ENCODE measurements around the gene ATOH8. TPM values are rescaled to one million over a fixed set of nuclear protein-coding genes. Genes with fewer than 3 reads are reported as not detected.

ATOH8 gene
- total RNA-seq, 1 donor from 2014 or later = 13.8 TPM

DNA sequence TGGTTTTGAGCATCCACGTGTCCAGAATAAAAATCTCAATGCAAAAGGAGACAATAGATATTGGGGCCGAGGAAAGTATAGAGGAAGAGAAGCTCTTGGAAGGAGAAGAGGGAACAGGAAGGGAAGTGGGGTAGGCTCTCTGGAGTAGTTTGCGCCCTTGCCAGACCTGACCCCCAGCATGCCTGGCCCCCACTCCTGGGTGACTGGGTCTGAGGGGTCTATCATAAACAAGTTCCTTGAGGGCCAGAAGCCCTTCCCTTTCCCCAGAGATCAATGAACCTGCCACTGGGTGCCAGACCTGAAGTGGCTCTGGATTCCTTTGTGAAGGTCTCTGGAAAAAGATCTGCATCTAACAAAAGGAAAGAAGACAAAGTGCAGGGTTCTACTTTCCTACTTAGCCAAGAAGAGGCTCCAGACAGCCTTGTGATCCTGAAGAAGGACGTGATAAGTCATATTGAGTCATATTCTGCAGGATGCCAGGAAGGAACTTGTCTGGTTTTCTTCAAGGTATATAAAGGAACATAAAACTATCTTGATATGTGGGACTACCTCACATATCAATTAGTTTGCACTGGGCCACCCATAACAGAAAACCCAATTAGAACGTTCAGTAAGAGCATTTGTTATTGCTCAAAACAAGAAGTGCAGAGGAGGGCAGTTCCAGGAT is 18.7 kb upstream of the ATOH8 start:
- H3K4me3 Mint-ChIP-seq = no peak overlapping the region
- H3K9me3 Mint-ChIP-seq = no peaks in the 10 kb centered on the region
- H3K36me3 Mint-ChIP-seq = peaks cover 2% of the 10 kb centered on the region
- peaks cover 14% of the 10 kb centered on the region for H3K4me1 Mint-ChIP-seq
- H3K27ac Mint-ChIP-seq = no peak overlapping the region
- peaks cover 7% of the 10 kb centered on the region for H3K27me3 Mint-ChIP-seq (ENCODE audit: low read depth)
- DNase-seq (ENCODE audit: low spot score in 2 of 2, unreplicated experiment in 2 of 2) = no peak
- TF ChIP-seq, protein P1, sequence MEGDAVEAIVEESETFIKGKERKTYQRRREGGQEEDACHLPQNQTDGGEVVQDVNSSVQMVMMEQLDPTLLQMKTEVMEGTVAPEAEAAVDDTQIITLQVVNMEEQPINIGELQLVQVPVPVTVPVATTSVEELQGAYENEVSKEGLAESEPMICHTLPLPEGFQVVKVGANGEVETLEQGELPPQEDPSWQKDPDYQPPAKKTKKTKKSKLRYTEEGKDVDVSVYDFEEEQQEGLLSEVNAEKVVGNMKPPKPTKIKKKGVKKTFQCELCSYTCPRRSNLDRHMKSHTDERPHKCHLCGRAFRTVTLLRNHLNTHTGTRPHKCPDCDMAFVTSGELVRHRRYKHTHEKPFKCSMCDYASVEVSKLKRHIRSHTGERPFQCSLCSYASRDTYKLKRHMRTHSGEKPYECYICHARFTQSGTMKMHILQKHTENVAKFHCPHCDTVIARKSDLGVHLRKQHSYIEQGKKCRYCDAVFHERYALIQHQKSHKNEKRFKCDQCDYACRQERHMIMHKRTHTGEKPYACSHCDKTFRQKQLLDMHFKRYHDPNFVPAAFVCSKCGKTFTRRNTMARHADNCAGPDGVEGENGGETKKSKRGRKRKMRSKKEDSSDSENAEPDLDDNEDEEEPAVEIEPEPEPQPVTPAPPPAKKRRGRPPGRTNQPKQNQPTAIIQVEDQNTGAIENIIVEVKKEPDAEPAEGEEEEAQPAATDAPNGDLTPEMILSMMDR (IDR thresholded peaks at IDR 0.05; ENCODE audit: unreplicated experiment) = no peak

DNA sequence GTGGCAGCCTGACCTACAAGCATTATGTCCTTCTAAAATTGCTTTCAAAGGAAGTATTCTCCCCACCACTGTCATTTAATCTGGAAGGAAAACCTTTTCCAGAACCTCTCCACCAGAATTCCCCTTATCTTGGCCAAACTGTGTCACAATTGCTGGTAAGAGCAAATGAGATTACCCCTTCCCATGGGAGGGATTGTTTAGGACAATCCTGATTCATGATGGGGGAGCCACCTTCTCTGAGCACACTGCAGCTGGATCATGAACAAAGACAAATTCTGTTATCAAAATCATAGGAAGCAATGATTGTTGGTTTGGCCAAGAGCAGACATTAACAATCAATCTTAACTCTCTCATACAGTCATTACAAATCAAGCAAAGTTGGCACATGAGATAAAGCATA is 18.1 kb upstream of the ATOH8 start:
- no peak overlapping the region for H3K4me3 Mint-ChIP-seq
- peaks cover 2% of the 10 kb centered on the region for H3K36me3 Mint-ChIP-seq
- peaks cover 7% of the 10 kb centered on the region for H3K27me3 Mint-ChIP-seq (ENCODE audit: low read depth)
- H3K27ac Mint-ChIP-seq = no peak overlapping the region
- DNase-seq (ENCODE audit: low spot score in 2 of 2, unreplicated experiment in 2 of 2) = no peak
- peaks cover 14% of the 10 kb centered on the region for H3K4me1 Mint-ChIP-seq
- TF ChIP-seq, protein P1 (IDR thresholded peaks at IDR 0.05; ENCODE audit: unreplicated experiment) = no peak
- H3K9me3 Mint-ChIP-seq = no peaks in the 10 kb centered on the region

DNA sequence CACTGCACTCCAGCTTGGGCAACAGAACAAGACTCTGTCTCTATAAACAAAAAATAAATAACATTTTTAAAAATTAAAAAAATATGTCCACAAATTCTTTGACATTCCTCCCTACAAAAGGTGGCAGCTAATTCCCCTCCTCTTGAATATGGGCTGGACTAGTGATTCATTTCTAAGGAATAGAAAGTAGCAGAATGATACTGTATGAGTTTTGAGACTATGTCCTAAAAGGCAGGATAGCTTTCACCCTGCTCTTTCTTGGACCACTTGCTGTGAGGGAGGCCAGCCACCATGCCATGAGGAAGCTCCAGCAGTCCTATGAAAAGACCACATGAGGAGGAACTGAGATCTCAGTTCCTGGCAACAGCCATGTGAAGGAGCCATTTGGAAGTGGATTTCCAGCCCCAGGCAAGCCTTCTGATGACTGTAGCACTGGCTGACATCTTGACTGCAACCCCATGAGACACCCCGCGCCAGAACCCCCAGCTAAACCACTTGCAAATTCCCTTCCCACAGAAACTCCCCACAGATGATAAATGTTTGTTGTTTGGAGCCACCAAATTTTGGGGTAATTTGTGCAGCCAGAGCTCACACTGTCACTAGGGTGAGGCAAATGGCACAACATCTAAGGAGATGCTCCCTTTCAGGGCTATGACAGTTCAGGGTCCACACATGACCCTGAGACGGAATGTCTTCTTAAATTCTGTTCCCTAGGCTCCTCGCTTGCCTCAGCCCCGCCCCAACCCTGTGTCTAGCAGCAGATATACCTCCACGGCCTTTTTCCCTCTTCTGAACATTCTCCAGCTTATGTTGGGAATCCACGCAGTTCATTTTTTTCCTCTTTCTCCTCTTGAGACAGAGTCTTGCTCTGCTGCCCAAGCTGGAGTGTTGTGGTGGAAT is 17.1 kb upstream of the ATOH8 start:
- DNase-seq (ENCODE audit: low spot score in 2 of 2, unreplicated experiment in 2 of 2) = no peak
- no peak overlapping the region for H3K4me3 Mint-ChIP-seq
- H3K4me1 Mint-ChIP-seq = peaks cover 15% of the 10 kb centered on the region
- H3K27ac Mint-ChIP-seq = no peak overlapping the region
- TF ChIP-seq, protein P1 (IDR thresholded peaks at IDR 0.05; ENCODE audit: unreplicated experiment) = no peak
- peaks cover 2% of the 10 kb centered on the region for H3K36me3 Mint-ChIP-seq
- peaks cover 7% of the 10 kb centered on the region for H3K27me3 Mint-ChIP-seq (ENCODE audit: low read depth)
- no peaks in the 10 kb centered on the region for H3K9me3 Mint-ChIP-seq

DNA sequence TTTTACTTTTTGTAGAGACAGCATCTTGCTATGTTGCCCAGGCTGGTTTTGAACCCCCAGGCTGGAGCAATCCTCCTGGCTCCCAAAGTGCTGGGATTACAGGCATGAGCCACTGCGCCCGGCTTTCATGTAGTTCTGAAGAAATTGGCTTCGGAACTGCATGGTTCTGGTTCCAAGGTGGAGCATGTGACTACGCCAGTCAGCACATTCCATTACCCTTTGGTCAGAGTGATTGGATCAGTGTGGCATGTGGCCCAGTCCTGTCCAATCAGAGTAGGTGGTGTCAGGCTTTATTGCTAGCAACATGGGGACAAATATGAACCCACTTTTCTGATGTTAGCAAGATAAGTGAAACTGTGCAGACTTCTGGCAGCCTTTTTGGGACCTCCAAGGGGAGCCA is 16.3 kb upstream of the ATOH8 start:
- TF ChIP-seq, protein P1 (IDR thresholded peaks at IDR 0.05; ENCODE audit: unreplicated experiment) = no peak
- H3K4me3 Mint-ChIP-seq = no peak overlapping the region
- peaks cover 7% of the 10 kb centered on the region for H3K27me3 Mint-ChIP-seq (ENCODE audit: low read depth)
- peaks cover 2% of the 10 kb centered on the region for H3K36me3 Mint-ChIP-seq
- H3K27ac Mint-ChIP-seq = no peak overlapping the region
- H3K9me3 Mint-ChIP-seq = no peaks in the 10 kb centered on the region
- H3K4me1 Mint-ChIP-seq = peaks cover 23% of the 10 kb centered on the region
- DNase-seq (ENCODE audit: low spot score in 2 of 2, unreplicated experiment in 2 of 2) = no peak

DNA sequence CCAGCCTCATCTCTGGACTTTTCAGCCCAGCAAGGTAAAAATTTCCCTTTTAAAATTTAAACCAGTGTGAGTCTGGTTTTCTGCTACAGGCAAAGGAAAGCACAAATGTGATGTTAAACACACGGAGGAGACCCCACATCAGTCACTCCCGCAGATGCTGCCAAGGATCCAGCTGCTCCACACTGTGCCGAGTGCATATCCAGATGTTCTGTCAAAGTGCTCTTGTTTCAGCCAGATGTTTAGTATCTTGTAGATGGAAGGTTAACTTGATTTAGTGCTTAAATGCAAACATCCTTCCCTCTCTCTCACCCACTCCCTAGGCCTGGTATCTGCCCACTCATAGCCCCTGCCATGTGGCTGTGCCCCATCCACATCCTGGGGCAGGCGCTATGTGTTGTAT is 15.8 kb upstream of the ATOH8 start:
- peaks cover 2% of the 10 kb centered on the region for H3K36me3 Mint-ChIP-seq
- no peak for DNase-seq (ENCODE audit: low spot score in 2 of 2, unreplicated experiment in 2 of 2)
- H3K4me1 Mint-ChIP-seq = peaks cover 28% of the 10 kb centered on the region
- H3K27me3 Mint-ChIP-seq (ENCODE audit: low read depth) = peaks cover 7% of the 10 kb centered on the region
- H3K9me3 Mint-ChIP-seq = no peaks in the 10 kb centered on the region
- no peak overlapping the region for H3K27ac Mint-ChIP-seq
- H3K4me3 Mint-ChIP-seq = no peak overlapping the region
- TF ChIP-seq, protein P1 (IDR thresholded peaks at IDR 0.05; ENCODE audit: unreplicated experiment) = no peak

Measured in mesothelial cell of epicardium (in vitro differentiated cells).